Measurements from ENCODE around the gene RCOR3.
"Not testable (repeated sequence)": the region's sequence is repeated elsewhere in the genome, so short reads cannot be mapped to it uniquely, and the experiment has no call there.

The RCOR3 gene

DNA sequence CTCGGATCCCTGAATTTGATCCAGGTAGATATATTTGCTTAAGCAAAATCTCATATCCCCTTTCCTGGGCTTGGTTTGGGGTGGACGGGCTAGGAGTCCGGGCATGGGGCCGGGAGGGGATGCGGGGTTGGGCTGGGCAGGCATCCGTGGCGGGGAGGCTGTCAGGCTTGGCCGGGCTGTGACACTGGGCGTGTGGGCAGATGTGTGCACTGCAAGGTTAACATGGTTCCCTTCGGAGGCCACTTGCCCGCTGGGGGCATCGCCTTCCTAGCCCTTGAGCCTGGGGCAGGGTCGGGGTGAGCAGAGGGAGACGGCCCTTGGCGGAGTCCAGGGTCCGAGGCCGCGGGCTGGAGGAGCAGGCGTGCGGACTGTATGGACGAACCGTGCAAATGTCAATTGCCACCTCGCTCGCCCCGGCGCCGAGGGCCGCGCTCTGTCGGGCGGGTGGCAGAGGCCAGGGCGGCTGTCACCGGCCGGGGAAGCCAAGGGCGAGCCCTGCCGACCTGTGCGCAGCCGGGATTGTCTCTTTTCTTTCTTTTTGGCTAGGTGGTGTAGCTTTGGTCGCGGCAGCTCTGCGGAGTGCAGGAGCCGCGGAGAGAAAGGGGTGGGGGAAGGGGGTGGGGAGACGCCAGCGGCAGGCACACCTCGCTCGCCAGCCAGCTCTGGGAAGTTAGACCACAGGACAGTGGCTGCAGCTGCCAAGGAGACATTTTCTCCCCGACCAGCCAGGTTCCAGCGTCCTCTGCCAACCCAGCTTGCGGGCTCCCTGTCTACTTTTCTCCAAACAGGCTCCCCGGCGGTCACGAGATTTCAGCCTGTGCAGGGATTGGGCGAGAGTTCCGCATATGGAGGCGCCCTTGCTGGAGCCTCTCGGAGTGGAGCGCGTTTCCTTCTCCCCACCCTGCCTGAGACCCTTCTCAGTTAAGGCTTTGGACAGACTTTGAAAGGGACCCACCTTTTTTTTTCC is 1.3 kb downstream of the RCOR3 start:
- DNase-seq = peak in 1 of 2 experiments; percentile 52

DNA sequence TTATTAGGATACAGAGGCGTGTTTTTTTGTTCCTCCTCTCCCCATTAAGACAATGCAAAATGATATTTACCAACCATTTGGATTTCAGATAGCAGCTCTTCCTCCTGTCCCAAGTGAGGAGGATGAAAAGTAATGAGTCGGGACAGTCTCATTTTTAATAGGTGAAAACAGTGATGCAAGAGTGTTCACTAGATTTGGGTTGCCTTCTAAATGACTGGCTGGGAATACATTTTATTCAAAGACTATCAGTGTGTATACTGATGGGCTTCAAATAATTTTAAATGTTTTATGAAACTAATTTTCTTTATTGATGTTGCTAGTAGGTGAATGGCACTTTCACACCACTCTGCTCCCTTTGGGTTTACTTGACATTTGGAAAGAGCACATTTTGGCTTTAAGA is 2.1 kb downstream of the RCOR3 start:
- DNase-seq = no peak

DNA sequence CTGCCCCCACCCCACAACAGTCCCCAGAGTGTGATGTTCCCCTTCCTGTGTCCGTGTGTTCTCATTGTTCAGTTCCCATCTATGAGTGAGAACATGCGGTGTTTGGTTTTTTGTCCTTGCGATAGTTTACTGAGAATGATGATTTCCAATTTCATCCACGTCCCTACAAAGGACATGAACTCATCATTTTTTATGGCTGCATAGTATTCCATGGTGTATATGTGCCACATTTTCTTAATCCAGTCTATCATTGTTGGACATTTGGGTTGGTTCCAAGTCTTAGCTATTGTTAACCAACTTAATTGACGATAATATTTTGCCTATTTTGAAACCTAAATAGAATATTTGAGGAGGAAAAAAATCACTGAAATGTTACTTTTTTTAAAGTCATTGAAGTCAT is 3.9 kb downstream of the RCOR3 start:
- not testable (repeated sequence) for DNase-seq

DNA sequence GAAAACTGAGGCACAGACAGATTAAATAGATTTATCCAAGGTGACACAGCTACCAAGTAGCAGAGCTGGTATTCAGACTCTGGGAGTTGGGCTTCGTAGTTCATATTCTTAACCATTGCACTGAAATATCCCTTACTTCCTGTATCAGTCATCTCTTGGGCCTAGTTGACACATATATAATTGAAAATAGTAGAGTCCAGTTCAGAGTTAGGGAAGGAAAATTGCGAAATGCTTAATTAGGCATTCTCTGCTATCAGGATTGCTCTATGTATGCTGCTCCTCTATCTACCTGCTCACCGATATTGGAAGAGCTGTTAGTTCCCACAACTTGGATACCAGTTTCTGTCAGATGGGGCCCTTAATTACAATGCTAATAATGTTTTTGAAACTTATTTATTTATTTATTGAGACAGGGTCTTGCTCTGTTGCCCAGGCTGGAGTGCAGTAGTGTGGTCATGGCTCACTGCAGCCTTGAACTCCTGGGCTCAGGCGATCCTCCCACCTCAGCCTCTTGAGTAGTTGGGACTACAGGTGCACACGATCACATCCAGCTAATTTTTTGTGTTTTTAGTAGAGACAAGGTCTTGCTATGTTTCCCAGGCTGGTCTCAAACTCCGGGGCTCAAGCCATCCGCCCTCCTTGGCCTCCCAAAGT is 8.2 kb downstream of the RCOR3 start:
- no peak for DNase-seq

DNA sequence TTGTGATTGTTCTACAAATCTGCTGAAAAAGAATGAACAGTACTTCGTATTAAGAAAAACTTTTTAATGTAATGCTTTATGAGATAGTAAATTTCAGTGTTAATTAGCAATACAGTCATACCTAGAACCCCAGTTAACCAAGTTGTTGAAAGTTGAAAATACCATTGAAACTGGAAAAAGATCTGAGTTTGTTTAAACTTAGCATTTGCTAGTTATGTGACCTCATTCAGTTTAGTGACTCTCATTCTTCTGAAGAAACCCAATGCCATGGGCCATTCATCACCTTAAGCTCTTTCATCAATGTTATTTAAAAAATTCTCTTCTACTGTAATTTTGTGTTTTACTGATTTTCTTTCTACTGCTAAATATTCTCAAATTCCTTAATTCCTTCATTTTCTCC is 20.2 kb downstream of the RCOR3 start:
- no peak for DNase-seq

DNA sequence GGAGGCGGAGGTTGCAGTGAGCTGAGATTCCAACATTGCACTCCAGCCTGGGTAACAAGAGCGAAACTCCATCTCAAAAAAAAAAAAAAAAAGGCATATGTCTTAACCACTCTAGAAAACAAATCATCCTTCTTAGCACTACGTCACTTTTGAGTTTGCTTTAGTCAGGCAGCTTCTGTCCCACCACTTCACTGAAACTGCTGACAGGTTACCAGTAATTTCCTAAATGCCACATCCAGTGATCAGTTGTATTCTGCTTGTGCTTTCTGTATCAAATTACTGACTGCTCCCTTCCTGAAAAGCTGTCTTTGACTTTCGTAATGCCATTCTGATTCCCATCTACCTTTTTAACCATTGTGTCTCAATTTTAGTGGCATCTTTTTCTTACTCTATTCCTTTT is 21.7 kb downstream of the RCOR3 start:
- no peak for DNase-seq

DNA sequence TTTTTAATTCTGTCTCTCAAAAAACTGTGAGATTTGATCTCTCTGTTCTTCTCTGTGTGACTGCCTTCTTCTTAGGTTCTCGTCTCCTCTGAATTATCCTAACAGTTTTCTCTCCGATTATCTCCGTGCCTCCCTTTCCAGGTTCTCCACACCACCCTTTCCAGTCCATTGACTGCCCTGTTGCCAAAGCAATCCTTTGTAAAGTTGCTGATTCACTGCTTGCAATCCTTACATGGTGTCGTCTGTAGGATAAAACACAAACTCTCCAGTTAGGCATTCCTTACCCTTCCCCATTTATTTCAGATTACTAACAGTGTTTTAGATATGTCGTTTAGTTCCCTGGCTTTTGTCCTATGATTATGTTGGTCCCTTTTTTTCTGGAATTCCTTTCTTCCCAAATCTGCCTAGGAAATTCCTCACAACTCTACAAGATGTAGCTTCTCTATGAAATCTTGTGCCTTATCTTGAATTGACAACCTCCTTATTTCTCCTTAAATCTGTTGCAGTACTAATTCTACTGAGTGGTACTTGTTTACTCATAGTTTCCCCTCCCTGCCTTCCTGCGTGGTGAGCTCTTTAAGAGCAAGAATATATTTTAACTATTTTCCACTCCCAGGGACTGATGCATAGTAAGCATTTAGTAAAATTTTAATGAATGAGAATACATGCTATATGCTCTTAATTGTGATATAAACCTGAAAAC is 22.3 kb downstream of the RCOR3 start:
- DNase-seq = no peak

DNA sequence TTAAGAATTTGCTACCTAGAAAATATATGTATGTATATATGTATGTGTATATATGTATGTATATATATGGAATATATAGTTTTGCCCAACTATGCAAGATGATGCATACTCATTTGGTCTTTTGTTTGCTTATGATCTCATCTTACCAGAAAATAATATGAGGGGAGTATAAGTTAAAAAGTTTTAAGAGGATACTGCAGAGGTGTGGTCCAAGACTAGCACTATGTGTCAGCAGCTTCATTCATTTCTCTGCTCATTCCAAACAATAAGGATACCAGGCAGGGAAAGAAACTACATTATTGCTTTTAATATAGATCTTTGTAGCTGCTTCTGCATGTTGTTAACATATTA is 22.8 kb downstream of the RCOR3 start:
- DNase-seq = no peak

DNA sequence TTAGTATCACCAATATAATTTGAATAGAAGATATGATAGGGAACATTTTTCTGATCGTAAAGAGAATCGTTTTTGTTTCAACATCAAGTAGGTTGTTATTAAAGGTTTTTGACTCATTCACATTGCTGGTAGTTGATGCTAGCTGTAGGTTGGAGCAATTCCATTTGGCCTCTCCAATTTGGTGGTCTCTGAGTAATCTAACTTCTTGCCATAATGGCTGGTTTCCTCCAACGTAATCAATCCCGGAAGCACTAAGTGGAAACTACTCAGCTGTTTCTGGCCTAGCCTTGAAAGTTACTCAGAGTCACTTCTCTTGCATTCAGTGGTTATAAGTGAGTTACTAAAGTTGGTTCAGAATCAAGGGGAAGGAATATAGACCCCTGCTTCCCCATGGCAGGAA is 26.0 kb downstream of the RCOR3 start:
- DNase-seq = no peak

DNA sequence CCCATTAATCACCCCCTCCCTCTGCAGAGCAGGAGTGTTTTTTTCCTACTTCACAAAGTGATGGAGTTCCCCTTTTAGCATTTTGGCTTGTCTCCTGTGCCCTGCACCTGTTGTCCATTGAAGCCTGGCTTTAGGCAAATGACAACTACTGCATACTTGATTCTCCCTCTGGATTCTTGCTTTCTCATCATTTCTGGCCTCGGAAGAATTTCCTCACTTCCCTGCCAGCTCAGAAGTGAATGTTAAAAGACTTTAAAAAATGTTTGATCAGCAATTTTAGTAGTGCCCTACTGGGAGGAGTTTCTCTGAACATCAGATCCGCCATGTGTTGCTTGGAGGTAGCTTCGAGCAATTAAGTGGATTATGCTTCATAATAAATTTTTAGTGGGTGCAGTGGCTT is 28.1 kb downstream of the RCOR3 start:
- no peak for DNase-seq

DNA sequence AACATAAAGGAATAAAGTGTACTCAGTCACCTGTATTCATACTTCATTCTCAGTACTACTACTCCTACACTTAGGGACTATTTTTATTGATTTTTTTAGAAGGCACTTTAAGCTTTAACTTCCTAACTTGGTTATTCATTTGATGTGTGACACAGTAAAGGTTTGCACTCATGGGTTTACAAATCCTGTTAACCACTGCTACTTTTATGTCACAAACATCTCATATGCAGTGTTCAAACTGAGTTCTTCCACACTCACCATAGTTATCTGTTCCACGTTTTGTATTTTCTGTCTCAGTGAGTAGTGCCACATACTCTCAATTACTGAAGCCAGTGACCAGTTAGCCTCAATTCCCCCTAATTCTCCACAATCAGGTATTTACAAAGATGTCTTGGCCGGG is 33.2 kb downstream of the RCOR3 start:
- no peak for DNase-seq

DNA sequence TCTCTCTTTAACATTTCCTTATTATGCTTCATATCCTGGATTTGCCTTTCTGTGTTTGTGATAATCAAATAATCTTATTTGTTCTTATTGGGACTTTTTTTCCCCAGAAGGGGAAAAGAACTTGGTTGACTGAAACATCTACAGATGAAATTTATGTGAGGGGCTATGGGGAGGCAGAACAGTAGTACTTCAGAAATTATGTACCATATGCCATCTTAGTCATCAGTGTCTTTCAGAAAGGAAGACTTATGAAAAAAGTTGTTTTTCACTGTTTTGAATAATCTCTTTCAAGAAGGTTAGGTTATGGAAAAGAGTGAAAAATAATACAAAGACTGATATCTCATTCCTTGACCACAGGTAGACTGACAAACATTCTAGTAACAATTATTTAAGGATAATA is 37.2 kb downstream of the RCOR3 start:
- no peak for DNase-seq

DNA sequence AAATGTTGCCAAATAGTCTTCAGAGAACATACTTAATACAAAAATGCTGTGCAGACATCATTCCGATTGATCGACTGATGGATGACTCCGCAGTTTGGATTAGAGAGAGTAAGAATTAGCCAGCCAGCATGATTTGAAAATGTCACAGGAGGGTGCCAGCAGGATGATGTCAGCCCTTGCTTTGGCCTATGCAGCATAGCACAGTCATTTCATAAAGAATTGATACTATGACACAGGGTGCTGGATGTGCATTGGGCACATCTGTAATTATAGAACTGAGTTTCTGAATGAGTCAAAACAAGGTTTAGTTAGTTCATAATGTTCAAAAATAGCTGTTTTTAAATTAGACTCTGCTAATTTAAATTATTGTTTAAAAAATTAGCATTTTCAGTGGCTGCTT is 45.9 kb downstream of the RCOR3 start:
- DNase-seq = no peak

DNA sequence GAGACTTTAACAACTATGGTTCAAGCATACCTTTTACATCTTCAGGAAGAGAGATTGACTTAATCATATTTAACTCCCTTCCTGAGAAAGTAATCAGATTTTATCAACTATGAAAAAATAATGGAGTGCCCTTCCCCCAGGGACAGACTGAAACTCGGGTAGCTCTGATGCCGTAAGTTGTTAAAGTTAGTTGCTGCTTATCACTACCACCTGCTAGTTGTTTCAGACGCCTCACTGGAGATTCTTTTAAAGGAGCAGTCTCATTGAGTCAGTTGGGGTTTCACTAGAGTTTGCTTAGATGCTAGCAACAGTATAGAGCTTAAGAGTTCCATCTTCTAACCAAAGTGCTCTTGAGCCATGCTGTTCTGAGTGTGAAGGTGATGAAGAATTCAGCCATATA is 50.5 kb downstream of the RCOR3 start:
- no peak for DNase-seq

DNA sequence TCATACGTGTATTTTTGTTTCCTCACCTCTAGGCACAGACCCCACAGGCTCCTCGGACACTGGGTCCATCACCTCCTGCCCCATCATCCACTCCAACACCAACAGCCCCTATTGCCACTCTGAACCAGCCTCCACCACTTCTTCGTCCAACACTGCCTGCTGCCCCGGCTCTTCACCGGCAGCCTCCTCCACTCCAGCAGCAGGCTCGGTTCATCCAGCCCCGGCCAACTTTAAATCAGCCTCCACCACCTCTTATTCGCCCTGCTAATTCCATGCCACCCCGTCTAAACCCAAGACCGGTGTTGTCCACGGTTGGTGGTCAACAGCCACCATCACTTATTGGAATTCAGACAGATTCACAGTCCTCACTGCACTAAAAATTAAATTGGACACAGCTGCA is 54.2 kb downstream of the RCOR3 start:
- no peak for DNase-seq

DNA sequence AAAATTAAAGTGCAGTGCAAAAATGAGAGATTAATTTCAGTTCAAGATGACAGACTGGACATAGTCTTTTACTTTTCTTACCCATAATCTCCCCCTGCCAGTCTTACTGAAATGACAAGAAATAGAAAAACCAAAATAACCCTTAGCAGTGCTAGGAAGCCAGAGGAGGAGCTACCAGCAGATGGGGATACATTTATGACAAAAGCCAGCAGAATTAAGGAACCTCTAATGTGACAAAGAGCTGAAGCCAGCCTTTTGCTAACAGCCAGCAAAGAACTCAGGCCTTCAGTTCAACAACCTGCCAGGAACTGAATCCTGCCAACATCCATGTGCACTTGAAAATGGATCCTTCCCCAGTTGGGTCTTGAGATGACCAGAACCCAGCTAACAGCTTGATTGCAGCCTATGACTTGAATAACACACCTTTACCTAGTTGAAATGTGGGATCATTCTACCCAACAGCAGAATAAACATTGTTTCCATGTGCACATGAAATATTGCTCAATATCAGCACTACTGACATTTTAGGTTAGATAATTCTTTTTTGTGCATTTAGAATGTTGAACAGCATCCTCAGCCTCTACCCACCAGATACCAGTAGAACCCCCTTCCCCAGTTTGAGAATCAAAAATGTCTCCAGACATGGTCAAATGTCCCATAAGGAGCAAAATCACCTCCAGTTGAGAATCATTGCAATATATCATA is 59.6 kb downstream of the RCOR3 start:
- DNase-seq = no peak

DNA sequence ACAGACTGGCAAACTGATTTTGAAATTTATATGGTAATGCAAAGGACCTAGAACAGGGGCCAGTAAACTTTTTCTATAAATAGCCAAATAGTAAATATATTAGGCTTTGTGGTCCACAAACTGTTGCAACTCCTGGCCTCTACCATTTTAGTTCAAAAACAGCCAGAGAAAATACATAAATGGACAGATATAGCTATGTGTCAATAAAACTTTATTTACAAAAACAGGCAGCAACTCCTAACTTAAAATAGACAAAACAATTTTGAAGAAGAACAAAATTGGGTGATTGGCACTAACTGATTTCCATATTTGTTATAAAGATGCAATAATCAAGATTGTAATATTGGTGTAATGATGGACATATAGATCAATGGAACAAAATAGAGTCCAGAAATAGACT is 60.7 kb downstream of the RCOR3 start:
- no peak for DNase-seq

DNA sequence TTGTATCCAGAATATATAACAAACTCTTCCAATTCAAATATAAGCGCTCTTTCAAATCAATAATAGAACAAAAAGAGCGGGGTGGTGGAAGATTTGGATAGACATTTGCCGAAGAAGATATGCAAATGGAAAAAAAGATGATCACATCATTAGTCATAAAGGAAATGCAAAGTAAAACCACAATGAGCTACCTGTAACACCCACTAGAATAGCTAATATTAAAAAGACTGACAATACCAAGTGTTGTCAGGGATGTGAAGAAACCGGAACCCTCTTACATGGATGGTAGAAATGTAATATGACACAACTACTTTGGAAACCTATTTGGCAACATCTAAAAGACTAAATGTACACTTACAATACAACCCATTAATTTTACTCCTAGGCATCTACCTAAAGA is 61.8 kb downstream of the RCOR3 start:
- no peak for DNase-seq

DNA sequence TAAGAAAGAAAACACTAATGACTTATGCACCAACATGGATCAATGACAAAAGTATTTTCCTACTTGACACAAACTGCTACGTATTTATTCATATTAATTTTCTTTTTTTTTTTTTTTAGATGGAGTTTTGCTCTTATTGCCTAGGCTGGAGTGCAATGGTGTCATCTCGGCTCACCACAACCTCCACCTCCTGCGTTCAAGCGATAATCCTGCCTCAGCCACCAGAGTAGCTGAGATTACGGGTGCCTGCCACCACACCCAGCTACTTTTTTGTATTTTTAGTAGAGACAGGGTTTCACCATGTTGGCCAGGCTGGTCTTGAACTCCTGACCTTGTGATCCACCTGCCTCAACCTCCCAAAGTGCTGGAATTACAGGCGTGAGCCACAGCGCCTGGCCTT is 62.5 kb downstream of the RCOR3 start:
- DNase-seq = not testable (repeated sequence)

DNA sequence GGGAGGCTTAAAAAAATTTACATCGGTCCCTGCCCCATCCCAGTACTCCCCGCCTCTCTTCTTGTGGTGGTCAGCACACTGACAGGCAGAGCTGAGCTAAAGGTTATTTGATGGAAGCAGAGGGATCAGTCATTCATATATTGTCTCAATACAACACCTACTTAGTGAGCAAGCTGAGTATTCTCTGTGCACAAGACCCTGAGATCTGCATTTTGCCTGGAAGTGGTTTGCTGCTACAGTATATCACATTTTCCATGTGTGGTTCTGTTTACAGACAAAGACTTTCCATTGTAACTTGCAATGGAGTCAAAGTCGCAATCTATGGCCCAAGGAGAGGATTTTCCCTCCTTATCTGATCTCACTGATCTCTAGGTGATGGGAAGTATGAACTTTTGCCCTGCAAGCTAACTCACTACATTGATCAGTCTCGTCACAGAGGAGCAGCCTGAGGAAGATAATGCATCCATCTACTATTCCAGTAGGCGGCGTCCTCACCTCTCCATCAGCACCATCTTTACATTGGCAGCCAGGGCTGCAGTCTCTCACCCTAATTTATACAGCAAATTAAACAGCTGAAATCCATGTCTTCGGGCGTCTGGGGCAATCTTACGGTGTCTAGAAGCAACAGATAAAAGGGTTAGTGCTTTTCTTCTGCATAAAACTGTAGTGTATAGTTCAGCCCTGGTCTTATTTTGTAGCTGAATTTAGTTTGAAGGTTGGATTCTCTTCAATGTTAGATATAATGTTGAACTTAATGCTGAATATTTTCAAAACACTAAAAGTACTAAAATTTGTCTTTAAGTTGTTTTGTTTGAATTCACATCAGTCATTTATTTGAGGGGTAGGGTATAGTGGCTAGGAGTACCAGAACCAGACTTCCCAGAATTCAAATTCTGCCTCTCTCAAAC is 64.2 kb downstream of the RCOR3 start:
- DNase-seq = no peak

DNA sequence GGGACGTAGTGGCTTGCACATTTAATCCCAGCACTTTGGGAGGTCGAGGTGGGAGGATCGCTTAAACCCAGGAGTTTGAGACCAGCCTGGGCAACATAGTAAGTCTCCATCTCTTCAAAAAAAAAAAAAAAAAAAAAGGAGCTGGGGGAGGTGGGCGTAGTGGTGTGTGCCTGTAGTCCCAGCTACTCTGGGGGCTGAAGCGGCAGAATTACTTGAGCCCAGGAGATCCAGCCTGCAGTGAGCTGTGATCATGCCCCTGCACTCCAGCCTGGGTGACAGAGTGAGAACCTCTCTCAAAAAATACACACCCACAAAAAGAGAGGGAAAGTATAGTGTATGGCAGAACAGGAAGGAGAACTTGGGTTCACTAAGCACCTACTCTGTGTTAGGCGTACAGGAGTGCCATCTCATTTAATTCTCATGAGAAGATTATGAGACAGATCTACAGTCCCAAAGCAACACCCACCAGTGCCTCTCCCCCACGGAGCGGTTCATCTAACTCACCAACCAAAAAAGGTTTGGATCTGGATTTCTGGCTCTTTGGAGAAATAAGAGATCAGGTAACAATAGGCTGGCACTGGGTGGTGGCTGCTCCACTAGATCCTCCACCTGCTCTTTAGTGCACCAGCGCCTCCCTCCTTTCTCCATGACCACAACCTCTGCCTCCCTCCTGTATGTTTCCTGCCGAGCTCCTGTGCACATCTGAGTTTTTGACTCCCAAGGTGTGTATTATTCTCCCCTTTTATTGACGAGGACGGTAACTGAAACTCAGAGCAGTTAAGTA is 66.0 kb downstream of the RCOR3 start:
- no peak for DNase-seq
